NOMO-1 treated with dmso at 0.1 percent for 144 hours (cell line): ENCODE measurements around the gene NFE2L1.
"Not testable (repeated sequence)": the region's sequence is repeated elsewhere in the genome, so short reads cannot be mapped to it uniquely, and the experiment has no call there.

Experiments used
- DNase-seq: peaks from one replicate; lab custom pipeline; 2025; ENCODE audit not compliant: unreplicated experiment; lab: John Stamatoyannopoulos, UW

NFE2L1 gene

DNA sequence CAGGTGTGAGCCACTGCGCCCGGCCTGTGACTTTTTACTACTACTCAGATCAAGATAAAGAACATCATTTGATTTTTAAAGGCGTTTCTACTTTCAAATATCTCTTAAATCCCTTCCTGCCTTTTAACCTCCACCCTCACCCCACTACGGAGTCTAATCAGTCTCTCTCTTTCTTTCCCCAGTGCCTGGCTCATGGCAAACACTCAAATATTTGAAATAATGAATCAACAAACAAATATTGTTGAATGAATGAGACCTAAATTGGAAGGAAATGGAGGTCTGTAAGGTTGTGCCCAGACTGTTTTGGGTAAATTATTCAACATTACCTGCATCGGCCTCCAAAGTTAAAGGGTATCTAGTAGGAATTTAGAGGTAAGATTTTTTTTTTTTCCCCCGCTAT lies 25.3 kb upstream of the NFE2L1 start:
- no peak for DNase-seq

DNA sequence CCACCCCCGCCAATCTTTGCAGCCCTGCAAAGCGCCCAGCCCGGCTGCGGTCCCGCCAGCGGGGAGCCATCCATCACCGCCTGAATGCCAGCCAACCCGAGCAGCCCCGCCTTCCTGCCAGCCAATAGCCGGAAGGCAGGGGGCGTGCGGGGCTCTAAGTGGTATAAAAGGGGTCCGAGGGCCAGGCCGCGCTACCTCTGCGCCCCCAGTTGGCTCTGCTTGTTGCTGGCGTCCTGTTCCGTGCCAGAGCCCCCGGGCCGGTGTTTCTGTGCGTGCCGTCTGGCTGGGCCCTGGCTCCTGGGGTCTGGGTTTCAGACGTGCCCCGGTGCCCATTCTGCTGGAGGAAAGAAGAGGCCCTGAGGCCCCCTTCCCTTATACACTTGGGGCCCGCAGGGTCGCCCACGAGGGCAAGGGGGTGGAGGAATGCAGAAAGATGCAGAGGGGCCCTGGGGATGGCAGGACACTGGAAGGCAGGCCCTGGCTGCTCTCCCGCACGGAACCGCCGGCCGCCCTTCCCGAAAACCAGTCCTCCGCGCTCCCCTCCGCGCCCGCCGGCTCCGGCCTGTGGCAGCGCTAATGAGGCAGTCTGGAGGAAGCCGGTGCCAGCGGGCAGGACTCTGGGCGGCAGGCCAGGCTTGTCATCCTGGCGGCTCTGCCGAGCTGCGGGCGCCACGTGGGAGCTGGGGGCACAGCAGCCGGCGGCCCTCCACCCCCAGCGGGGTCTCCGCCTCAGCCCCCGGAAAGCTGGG lies 24.6 kb upstream of the NFE2L1 start:
- peak; percentile 59 for DNase-seq

DNA sequence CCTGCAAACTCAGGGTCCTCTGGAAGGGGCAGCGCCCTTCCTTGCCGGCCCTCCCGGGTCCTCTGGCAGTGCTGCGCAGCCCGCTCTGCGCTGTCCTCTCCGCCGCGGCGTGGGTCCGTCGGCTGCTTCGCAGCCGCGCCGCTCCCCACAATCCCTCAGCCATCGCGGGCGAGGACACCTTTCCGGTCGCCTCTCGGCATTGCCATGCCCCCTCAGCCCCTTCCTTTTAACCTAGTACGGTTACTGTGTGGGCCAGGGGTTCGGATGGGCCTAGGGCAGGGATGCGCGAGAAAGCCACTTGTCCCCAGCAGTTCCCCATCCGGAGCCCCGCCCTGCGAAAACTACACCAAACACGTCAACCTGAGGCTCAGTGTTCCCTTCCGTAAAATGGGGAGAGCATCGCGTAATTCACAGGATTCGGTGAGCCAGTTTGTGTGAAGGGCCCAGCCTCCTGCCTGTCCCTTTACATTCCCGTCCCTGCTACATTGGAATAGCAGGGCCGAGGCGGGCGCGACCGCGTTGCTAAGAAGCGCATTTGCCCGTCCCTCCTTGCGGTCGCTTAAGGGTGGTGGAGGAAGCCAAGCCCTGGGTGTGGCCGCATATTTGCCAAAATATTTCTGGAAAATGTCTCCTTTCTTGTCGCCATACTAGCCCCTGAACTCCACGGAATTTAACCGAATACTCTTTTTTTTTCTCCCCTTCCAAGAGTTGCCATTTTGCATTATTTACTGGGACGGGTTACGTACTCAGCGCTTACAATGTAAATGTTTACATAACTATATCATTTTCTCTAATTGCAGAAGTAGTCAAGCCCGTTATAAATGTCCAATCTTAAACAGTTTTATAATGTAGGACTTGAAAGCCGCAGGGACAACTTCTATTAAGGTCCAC lies 23.8 kb upstream of the NFE2L1 start:
- DNase-seq, result peak; percentile 14

DNA sequence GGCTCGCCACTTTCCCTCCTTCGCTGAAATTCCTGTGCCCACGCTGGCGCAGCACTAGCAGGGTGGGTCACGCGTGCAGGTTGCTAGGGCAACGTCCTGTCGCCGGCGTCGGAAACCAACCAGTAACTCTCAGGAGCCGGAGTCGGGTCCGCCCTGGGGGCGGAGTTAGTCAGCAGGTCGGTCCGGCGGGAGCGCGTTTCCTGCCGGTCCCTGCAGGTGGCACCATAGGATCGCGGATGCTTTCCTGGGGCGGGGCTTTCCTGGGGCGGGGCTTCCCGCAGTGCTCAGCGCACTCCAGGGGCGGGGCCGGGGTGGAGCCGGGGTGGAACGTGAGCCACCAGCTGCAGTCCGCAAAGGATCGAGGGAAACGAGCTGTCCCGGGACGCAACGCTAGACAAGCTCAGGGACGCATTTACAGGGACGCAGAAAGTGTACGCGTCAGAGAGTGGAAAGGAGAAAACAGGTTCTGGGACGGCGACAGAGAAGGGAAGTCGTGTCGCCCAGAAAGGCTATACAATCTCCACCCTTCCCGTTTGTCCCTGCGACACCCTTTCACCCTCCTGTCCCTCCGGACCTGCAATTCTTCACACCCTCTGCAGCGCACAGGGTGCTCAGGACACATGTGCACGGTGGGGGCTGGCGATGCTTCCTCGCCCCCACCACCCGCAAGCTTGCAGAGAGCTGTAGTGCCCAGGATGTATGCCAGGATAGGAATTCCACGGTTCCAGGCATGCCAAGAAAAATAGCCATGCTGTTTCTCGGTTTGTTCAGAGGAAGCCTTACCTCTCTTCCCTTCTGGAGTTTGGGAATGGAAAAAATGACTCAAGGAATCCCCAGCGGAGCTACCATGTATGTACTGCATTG lies 22.9 kb upstream of the NFE2L1 start:
- peak; percentile 94 for DNase-seq

DNA sequence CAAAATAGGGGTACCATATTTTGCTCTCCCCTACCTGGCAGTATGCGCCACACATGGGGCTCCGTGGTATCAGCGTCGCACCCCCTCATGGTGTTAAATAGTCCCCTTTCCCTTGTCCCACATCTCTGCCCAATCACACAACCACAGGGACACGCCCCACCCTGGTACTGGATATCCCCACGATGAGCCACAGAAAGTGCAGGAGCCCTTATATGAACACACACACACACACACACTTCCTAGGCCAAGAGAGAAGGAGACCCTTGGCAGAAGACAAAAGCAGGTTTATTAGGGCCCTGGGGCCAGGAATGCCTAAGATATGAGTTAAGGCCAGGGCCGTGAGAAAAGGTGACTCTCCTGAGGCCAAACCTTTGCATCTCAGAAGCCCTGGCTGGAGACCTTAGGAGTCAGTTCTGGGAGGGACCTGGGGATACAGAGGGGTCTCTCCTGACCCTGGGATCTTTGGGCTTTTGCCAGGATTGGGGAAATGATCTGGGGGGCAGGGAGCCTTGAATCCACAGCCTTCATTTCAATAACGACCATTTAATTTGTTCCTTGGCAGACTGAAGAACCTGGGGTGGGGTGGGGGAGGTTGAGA lies 22.2 kb upstream of the NFE2L1 start:
- no peak for DNase-seq

DNA sequence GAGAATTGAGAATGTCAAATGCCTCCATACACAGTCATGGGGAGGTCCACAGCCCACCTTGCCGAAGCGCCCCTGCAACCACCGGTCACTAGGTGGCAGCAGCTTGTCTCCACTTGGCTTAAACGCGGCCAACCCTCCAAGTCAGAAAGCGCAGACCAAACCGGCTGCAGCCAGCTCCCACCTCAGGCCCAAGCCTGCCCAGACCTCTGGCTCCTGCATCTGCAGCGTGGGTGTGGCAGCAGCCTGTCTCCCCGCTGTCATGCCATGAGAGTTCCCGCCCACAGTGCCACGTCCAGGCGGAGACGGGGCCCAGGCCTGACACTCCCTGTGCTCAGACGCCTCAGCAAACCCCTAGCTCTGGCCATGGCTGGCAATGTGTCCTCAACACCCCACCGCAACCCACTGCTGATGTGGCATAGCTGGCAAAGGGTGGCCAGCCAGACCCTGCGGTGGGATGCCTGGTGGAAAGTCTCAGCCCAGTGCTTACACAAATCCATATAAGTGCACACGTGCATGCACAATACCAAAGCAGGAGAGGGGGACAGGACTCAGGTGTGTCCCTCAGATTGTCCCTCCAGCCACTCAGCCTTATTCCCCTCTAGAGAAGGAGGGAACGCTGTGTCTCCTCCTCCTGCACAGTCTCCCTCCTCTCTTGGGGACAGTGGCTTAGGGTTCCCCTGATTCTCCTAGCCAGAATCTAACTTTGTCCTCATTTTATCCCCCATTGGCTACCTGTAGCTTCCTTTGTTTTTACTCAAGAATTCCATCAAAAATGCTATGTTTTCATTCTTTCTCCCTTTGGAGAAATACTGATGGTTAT lies 21.4 kb upstream of the NFE2L1 start:
- DNase-seq, result peak; percentile 85

DNA sequence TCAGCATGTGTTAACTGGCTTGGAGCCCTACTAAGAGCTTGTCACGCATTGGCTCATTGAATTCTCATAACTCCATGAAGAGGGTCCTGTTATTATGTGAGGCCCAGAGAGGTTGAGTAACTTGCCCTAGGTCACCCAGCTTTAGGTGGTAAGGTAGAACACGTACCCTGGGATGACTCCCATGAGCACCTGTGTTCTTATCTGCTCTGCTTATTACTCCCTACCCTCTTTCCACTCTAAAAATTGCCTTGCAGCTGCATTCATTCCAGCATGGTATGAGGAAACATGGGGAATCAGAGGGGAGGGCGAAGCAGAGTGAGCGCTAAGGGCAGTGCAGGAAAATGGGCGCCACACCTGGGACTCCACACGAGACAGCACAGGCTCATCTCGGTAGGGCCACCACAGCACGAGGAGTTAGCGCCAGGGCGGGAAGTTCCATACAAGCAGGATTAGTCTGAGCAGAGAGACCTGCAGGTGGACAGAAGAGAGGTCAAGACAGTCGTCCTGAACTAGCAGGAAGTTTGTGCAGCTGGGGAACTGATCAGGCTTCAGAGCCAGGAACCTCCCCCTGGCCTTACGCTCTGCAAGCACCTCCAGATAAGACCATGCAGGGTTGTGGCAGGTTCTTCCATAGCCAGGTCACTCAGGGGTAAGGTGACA lies 20.7 kb upstream of the NFE2L1 start:
- DNase-seq, result no peak

DNA sequence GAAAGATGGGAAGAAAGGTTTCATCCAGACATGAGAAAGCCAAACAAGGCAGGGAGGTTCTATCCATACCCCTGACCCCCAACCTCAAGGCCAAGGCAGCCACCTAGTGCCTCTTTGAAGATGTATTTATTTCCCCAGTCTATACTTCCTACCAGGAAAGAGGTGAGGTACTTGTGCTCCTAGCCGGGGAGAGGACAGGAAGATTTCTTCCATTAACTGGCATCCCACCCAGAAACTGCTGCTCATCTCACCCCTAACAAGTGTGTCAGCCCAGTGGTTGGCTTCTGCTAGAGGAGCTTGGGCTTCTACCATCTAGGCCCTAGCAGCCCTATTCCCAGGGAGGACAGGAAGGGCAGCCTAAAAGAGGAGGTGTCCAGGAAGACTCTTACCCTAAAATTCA lies 19.4 kb upstream of the NFE2L1 start:
- DNase-seq, result no peak

DNA sequence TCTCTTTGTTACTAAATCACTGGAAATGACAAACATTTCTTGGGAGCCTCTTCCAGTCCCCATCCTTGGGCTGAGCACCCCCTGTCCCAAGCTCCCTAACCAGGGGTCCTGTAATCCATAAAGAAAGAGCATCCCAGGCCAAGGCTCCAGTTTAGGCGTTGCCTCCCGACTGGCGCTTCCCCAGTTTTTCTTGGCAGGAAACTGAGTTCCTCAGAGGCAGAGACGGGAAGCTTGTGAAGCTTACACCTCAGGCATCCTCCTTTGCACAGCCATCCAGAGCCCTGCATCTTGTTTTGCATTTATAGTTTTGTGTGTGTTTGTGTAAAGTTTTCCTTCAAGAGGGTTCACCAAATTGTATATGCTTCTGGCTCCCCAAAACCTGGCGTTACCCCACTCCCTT lies 17.6 kb upstream of the NFE2L1 start:
- no peak for DNase-seq

DNA sequence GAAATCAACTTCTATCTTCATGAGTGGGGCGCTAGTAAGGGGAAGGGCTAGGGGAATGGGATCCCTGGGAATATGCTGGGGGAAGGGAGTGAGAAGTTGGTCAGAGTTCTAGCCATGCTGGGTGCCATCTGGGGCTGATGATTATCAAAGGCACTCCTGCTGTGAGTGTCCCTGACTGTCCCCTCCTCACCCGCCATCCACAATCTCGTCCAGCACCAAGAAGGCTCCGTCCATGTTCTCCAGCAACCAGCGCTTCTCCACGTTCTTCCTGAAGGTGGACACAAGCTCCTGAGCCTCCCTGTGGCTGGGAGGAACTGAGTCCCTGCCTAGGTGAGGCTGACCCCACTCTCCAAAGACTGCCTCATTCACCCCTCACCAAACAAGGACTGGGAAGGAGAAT lies 16.2 kb upstream of the NFE2L1 start:
- no peak for DNase-seq

DNA sequence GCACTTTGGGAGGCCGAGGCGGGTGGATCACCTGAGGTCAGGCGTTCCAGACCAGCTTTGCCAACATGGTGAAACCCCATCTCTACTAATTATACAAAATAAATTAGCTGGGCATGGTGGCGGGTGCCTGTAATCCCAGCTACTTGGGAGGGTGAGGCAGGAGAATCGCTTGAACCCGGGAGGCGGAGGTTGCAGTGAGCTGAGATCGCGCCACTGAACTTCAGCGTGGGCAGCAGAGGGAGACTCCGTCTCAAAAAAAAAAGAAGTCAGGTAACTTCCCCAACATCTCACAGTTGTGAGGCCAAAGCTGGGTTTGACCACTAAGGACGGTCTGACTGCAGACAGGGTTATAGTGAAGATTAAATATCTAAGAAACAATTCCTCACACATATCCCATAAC lies 13.4 kb upstream of the NFE2L1 start:
- DNase-seq, result not testable (repeated sequence)

DNA sequence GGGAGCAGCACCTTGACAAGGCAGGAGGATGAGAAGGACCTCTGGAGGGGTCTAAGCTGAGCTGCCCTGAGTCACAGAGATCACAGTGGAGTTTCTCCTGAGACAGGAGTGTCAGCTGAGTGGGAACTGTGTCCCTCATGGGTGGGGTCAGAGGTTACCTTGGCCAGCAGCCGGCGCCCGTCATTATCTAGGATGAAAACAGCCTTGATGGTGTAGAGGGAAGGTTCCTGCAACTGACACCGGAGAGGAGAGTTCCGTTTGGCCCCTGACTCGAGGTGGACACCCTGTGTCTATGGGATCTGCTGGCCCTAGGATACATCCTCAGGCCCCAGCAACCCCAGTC lies 11.5 kb upstream of the NFE2L1 start:
- DNase-seq, result no peak

DNA sequence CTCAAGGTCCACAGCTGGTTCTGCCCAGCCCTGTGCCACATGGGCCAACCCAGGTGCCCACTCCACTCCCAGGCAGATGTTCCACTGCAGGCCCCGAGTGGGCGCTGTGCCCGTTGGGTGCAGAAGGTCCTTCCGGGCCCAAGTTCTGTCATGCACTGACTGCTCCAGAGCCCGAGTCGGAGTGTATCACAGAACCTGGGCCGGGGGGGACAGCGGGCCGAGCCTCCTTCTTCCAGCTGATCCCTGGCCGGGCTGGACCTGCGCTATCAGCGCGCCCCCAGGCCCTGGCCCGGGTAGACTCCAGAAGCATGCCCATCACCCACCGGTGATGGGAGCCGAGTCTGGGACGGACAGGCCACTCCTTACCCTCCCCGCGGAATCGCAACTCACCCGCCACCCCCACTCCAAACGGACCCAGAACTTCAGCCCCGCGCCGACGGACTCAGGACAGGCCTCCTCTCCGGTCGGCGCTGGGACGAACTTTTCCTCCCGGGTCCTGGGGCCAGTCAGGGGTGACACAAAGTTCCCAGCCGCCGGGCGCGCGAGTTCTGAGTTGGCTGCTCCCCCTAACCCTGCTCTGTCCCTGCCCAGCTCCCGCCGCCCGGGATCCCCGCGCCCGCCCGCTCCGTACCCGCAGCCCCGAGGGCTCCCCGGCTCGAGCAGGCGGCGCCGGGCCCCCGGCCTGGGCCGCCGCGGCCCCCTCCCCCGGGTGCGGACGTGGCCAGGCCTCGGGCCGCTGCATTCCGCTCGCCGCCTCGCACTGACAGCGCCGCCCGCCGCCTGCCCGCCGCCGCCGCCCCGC lies 10.9 kb upstream of the NFE2L1 start, which contains the start of gene COPZ2:
TSS of gene COPZ2 (minus strand) at position 762 of the 802 bp plus-strand sequence. CDS start at position 742, 20 bp downstream.
- peak; percentile 15 for DNase-seq

DNA sequence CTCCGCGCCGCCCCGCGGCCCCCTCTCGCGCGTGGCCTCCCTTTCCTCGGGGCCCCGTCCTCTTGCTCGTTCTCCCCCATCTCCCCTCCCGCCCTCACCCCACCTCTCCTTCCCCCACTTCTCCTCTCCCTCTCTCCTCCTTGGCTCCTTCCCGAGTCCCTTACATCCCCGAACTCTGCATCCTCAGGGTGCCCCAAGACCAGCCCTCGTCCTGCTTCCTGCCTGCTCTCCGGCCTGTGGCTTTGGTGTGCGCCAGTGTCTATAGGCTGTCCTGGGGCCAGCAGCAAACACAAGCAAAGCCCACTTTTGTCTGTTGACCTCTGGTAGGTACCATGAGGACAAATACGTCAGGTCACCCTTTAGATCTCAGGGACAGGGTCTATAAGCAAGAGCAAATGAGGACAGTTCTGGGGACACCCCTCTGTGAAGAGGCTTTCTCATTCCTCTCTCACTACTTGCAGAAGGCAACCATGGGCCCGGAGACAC lies 10.3 kb upstream of the NFE2L1 start:
- DNase-seq, result no peak

DNA sequence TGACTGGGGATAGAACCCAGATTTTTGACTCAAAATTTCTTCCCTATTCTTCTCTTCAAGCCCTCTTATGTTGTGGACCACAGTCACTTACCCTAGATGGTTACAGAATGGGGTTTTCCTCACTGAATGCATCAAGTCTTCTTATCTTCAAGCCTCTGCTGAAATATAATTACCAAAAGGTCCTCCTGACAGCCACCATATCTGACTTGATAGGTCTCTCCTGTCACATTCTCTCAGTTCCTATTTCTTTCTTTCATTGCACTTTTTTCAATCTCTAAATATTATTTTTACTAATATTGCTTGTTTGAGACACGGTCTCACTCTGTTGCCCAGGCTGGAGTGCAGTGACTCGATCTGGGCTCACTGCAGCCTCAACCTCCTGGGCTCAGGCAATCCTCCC lies 9.5 kb upstream of the NFE2L1 start:
- DNase-seq, result no peak

DNA sequence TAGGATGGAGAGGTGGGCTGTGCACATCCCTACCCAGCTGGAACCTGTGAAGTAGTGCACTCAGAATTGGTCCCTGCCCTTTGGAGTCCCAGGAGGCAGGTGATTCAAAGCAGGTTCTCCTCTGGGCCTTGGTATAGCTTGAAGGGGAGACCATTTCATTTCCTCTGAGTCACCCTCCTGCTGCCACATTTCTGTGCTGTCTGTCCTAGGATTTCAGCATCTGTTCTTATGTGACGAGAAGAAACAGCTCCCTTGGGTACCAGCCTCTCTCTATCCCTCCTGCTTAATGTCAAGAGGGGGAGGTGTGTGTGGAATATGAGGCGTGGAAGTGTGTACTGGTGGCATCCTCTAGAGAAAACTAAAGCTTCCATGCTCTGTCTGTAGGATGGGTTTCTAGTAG lies 5.0 kb upstream of the NFE2L1 start:
- no peak for DNase-seq

DNA sequence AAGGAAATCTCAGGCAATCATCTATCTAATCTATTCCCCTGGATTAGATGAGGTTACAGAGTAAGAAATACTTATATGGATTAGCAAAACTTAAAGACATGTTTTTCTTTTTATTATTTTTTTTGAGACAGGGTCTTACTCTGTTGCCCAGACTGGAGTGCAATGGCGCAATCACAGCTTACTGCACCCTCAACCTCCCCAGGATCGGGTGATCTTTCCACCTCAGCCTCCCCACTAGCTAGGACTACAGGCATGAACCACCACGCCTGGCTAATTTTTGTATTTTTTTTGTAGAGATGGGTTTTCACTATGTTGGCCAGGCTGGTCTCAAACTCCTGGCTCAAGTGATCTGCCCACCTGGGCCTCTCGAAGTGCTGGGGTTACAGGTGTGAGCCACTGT lies 3.3 kb upstream of the NFE2L1 start:
- DNase-seq, result no peak

DNA sequence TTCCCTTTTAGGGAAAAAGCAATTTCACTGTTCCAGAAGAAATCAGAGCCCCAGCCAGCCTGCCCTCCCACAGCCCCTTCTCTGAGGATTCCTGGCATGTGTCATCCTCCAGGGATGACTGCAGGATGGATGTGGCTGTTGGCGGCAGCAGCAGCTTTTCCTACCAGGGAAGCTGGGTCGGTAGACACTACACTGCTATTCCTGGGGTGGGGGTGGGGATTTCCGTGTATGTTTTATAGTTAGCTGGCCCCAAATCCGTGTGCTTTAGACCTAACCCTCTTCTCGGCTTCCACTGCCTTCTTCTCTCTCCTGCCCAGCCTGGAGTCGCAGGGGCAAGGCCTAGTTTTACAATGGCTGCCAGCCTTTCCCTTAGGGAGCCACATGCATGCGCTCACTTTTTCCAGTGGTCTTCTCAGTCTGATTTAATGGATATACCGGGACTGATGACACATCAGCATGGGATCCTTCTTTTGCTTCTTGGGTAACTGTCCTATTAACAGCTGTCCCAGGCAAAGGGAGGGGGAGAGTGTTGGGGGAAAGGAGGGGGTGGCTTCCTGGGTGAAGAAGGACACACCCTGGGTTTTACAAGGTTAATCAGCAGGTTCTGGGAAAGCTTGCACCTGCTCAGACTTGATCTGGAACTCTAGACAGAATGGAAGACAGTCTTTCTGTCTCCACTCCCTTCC lies 2.7 kb upstream of the NFE2L1 start:
- DNase-seq, result no peak
